Small intestine (tissue), 7 donors: ENCODE measurements around the gene MLLT3. TPM values are rescaled to one million over a fixed set of nuclear protein-coding genes. Genes with fewer than 3 reads are reported as not detected.
"Not testable (repeated sequence)": the region's sequence is repeated elsewhere in the genome, so short reads cannot be mapped to it uniquely, and the experiment has no call there.

Source experiments
- DNase-seq, 2 donors: peaks; one replicate each; pipeline versions ENCODE4 v3.0.0 to v3.0.0-alpha.2; 2013
- FAIRE-seq: peaks from 2 replicates; lab custom pipeline; 2012; peaks lifted over from hg19 to GRCh38; lab: Jason Lieb, UNC
- H3K27ac ChIP-seq, 3 donors: one replicate each; pipeline ENCODE4 v1.5.1; 2013; ENCODE audit warnings: low read length in 2 of 3, mild to moderate bottlenecking in 2 of 3, control low read depth in 1 of 3, inconsistent platforms in 1 of 3, low read depth in 1 of 3, moderate library complexity in 1 of 3
- H3K27me3 ChIP-seq, 3 donors: one replicate each; pipeline ENCODE4 v1.6.1; 2013; ENCODE audit warnings: low read length in 3 of 3, inconsistent platforms in 1 of 3; ENCODE audit not compliant: control insufficient read depth in 3 of 3, insufficient read depth in 3 of 3
- H3K36me3 ChIP-seq, 3 donors: one replicate each; pipeline ENCODE4 v1.6.1; 2013; ENCODE audit warnings: low read length in 3 of 3, inconsistent platforms in 1 of 3, low read depth in 1 of 3, mild to moderate bottlenecking in 1 of 3, moderate library complexity in 1 of 3; ENCODE audit not compliant: control insufficient read depth in 3 of 3, insufficient read depth in 2 of 3
- H3K4me1 ChIP-seq, 3 donors: one replicate each; pipeline ENCODE4 v1.6.1; 2013; ENCODE audit warnings: low read length in 2 of 3, inconsistent platforms in 1 of 3, low read depth in 1 of 3, mild to moderate bottlenecking in 1 of 3, moderate library complexity in 1 of 3; ENCODE audit not compliant: control insufficient read depth in 3 of 3, insufficient read depth in 2 of 3
- H3K4me3 ChIP-seq, 3 donors: one replicate each; pipeline ENCODE4 v1.5.1; 2013; ENCODE audit warnings: low read length in 3 of 3, control low read depth in 1 of 3, inconsistent platforms in 1 of 3, low read depth in 1 of 3, mild to moderate bottlenecking in 1 of 3, moderate library complexity in 1 of 3
- H3K9me3 ChIP-seq, 2 donors: one replicate each; pipeline ENCODE4 v1.6.1; 2013; ENCODE audit warnings: low read depth in 1 of 2, low read length in 1 of 2; ENCODE audit not compliant: control insufficient read depth in 2 of 2, insufficient read depth in 1 of 2
- WGBS, 3 donors: extraction: QIAGEN DNeasy Blood & Tissue Kit; methylation state at CpG; one replicate each; pipeline ENCODE4 v1.1.7; 2013; 5-methylcytosine and 5-hydroxymethylcytosine counted together
- polyA plus RNA-seq, 4 donors: library from polyadenylated mRNA; stranded (reverse) in 3 of 4; unstranded in 1 of 4; fragments of 200-250 nt in 3 of 4; fragments of 120-200 nt in 1 of 4; gene quantifications; one replicate each; pipeline versions ENCODE4 v1.2.1 to v1.2.3, GENCODE V29; 2013
- donor health status: healthy with polysubstance abuse.
- donor health status: control.
- donor health status: control.
- donor health status: Bipolar disorder and iron deficiency.
- donor health status: healthy.

Gene MLLT3
- polyA plus RNA-seq, 4 donors = 8.9 to 34.5 (median 14.0) TPM

DNA sequence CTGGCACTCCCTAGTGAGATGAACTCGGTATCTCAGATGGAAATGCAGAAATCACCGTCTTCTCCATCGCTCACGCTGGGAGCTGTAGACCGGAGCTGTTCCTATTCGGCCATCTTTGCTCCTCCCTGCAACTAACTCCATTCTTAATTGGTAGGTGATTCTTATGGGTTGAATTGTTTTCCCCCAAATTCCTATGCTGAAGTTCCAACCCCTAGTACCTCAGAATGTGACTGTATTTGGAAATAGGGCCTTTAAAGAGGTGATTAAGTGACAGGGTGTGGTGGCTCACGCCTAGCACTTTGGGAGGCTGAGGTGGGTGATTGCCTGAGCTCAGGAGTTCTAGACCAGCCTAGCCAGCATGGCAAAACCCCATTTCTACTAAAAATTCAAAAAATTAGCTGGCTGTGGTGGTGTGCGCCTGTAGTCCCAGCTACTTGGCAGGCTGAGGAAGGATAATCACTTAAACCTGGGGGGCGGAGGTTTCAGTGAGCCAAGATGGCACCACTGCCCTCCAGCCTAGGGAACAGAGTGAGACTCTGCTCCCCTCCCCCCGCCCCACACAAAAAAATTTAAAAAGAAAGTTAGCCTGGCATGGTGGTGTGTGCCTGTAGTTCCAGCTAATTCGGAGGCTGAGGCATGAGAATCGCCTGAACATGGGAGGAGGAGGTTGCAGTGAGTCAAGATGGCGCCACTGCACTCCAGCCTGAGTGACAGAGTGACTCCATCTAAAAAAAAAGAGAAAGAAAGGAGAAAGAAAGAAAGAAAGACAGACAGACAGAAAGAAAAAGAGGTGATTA, 36.6 kb upstream of the MLLT3 start:
- FAIRE-seq (no peak), DNase-seq (peak; percentile 14 to 54)
- Histone ChIP-seq H3K9me3 (no peaks in the 10 kb centered on the region), H3K27ac (peak overlapping the region in 2 of 3 donors; percentile 34 to 57), H3K27me3 (no peaks in the 10 kb centered on the region), H3K36me3 (no peaks in the 10 kb centered on the region), H3K4me3 (peak overlapping the region in 2 of 3 donors; percentile 39 to 45), H3K4me1 (peaks cover 0 to 3% (median 0%) of the 10 kb centered on the region in 3 donors)
- 53 to 66% (median 63%) methylated on average over 13 of the region's 13 CpGs for WGBS, 3 donors

DNA sequence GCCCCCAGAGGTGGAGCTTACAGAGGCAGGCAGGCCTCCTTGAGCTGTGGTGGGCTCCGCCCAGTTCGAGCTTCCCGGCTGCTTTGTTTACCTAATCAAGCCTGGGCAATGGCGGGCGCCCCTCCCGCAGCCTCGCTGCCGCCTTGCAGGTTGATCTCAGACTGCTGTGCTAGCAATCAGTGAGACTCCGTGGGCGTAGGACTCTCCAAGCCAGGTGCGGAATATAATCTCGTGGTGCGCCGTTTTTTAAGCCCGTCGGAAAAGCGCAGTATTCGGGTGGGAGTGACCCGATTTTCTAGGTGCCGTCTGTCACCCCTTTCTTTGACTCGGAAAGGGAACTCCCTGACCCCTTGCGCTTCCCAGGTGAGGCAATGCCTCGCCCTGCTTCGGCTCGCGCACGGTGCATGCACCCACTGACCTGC, 36.0 kb upstream of the MLLT3 start:
- 16 to 49% (median 33%) methylated on average over 11 to 23 of the region's 27 CpGs for WGBS, 3 donors
- not testable (repeated sequence) for H3K27me3 ChIP-seq, FAIRE-seq, DNase-seq, H3K36me3 ChIP-seq, H3K9me3 ChIP-seq, H3K4me1 ChIP-seq
- Histone ChIP-seq H3K27ac (peak overlapping the region; percentile 20 to 57 (median 34)), H3K4me3 (peak overlapping the region in 2 of 3 donors; percentile 39 to 45)

DNA sequence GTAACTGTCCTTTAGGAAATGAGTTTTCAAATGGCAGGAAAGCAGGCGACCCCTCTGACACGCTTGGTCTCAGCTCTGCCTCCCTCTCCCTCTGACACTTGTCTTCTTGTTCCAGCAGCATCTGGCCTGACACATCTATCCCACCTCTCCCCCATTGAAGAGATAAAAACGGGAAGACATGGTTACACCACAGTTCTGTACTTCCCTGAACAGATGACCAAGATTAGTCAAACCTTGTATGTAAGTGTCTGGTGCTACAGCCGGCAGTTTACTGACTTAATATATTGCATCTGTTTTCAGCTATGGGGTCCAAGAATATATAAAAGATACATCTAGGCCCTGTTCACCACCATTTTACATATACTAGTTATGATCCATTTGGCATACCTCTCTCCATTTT, 29.6 kb upstream of the MLLT3 start:
- DNase-seq = no peak
- H3K27ac ChIP-seq = no peak overlapping the region
- WGBS, 3 donors = 76 to 82% (median 78%) methylated on average over 4 of the region's 4 CpGs
- no peaks in the 10 kb centered on the region for H3K27me3 ChIP-seq
- peaks cover 0 to 4% (median 0%) of the 10 kb centered on the region in 3 donors for H3K4me1 ChIP-seq
- no peaks in the 10 kb centered on the region for H3K9me3 ChIP-seq
- H3K4me3 ChIP-seq = no peak overlapping the region
- FAIRE-seq = no peak
- no peaks in the 10 kb centered on the region for H3K36me3 ChIP-seq

DNA sequence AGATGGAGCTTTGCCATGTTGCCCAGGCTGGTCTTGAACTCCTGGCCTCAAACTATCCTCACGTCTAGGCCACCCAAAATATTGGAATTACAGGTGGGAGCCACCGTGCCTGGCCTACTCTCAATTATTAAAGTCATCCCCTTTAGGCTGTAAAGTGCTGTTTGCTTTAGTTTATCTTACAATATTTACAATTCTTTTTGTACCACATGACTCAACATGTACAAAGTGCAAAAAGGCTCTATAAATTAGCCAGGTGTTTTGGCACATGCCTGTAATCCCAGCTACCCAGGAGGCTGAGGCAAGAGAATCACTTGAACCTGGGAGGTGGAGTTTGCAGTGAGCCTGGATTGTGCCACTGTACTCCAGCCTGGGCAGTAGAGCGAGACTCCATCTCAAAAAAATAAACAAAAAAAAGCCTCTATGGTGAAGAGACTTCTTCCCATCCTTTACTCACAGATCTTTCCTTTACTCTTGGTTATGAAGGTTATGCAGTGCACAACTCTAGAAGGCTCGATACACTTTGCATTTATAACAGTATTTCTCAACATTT, 28.5 kb upstream of the MLLT3 start:
- Histone ChIP-seq H3K27me3 (no peaks in the 10 kb centered on the region), H3K36me3 (no peaks in the 10 kb centered on the region), H3K9me3 (no peaks in the 10 kb centered on the region), H3K4me3 (no peak overlapping the region), H3K27ac (no peak overlapping the region), H3K4me1 (peaks cover 0 to 4% (median 0%) of the 10 kb centered on the region in 3 donors)
- 35 to 67% (median 47%) methylated on average over 4 of the region's 4 CpGs for WGBS, 3 donors
- FAIRE-seq = no peak
- DNase-seq = peak; percentile 70 to 75

DNA sequence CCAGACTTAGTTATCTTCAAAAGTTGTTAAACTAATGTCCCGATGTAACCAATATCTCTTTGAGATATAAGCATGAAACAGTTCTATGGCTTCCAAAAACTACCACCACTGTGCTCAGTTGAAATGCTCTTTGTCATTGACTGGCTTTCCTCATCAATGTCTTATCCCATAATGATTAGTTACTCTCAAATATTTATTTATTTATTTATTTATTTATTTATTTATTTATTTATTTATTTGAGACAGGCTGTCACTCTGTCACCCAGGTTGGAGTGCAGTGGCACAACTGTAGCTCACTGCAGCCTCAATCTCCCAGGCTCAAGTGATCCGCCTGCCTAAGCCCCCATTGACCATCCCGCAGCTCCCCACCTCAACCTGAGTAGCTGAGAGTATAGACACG, 28.0 kb upstream of the MLLT3 start:
- H3K4me3 ChIP-seq = no peak overlapping the region
- peaks cover 0 to 4% (median 0%) of the 10 kb centered on the region in 3 donors for H3K4me1 ChIP-seq
- no peak overlapping the region for H3K27ac ChIP-seq
- WGBS, 3 donors = 50 to 86% (median 57%) methylated on average over 4 of the region's 4 CpGs
- DNase-seq = no peak
- FAIRE-seq = no peak
- no peaks in the 10 kb centered on the region for H3K27me3 ChIP-seq
- no peaks in the 10 kb centered on the region for H3K9me3 ChIP-seq
- no peaks in the 10 kb centered on the region for H3K36me3 ChIP-seq

DNA sequence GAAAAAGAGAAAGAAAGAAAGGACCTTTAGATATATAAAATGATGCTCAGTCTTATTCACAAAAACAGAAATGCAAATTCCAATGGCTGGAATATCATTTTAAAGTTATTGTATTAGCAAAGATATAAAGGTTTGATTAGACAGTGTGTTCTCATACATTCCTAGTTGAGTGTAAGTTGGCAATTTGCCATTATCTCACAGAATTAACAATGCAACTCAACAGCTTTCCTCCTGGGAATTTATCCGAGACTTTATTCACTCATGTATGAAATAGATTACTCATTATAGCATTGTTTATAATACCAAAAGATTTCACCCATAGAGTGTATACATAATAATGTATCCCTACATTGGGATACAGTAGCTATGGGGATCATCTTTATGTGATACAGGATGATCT, 27.1 kb upstream of the MLLT3 start:
- DNase-seq (no peak), FAIRE-seq (no peak)
- Histone ChIP-seq H3K27me3 (no peaks in the 10 kb centered on the region), H3K4me1 (peaks cover 0 to 4% (median 0%) of the 10 kb centered on the region in 3 donors), H3K9me3 (no peaks in the 10 kb centered on the region), H3K36me3 (no peaks in the 10 kb centered on the region), H3K27ac (no peak overlapping the region), H3K4me3 (no peak overlapping the region)
- WGBS, 3 donors = 35 to 54% (median 47%) methylated on average over 1 of the region's 1 CpG

DNA sequence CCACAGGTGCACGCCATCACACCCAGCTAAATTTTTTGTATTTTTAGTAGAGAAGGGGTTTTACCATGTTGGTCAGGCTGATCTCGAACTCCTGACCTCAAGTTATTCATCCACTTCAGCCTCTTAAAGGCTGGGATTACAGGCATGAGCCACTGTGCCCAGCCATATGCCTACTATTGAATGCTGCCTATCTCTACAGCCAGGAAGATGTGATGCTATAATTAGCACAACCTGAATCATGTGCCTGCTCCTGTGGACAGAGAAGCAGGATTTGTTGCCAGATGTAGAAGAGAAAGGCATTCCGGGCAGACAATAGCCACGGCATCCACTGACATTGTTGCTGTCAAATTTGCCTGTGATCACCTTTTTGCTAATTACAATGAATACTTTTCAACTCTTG, 24.4 kb upstream of the MLLT3 start:
- Histone ChIP-seq H3K36me3 (no peaks in the 10 kb centered on the region), H3K27me3 (no peaks in the 10 kb centered on the region), H3K9me3 (no peaks in the 10 kb centered on the region), H3K4me1 (peaks cover 0 to 4% (median 0%) of the 10 kb centered on the region in 3 donors), H3K27ac (no peak overlapping the region), H3K4me3 (no peak overlapping the region)
- WGBS, 3 donors = 88 to 92% (median 89%) methylated on average over 4 of the region's 4 CpGs
- no peak for FAIRE-seq
- DNase-seq = no peak

DNA sequence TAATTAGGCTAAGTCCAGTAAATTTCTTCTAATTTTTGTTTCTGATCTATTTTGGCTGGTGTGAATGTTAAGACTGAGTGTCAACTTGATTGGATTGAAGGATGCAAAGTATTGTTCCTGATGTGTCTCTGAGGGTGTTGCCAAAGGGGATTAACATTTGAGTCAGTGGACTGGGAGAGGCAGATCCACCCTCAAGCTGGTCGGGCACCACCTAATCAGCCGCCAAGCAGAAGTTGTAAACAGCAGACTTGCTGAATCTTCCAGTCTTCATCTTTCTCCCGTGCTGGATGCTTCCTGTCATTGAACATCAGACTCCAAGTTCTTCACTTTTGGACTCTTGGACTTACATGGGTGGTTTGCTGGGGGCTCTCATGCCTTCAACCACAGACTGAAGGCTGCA, 21.4 kb upstream of the MLLT3 start:
- no peak overlapping the region for H3K27ac ChIP-seq
- no peaks in the 10 kb centered on the region for H3K27me3 ChIP-seq
- 64 to 72% (median 70%) methylated on average over 3 of the region's 3 CpGs for WGBS, 3 donors
- no peak overlapping the region for H3K4me3 ChIP-seq
- H3K36me3 ChIP-seq = no peaks in the 10 kb centered on the region
- H3K9me3 ChIP-seq = no peaks in the 10 kb centered on the region
- H3K4me1 ChIP-seq = no peaks in the 10 kb centered on the region
- FAIRE-seq (no peak), DNase-seq (no peak)
